Measurements from ENCODE around the gene GABRE. TPM values are rescaled to one million over a fixed set of nuclear protein-coding genes. Genes with fewer than 3 reads are reported as not detected.

The GABRE gene
- total RNA-seq = not detected

GRCh38 chrX:151974336-151975227, at the start of gene GABRE:
Gene GABRE (minus strand): TSS chrX:151974676. CDS start chrX:151974625, 51 bp downstream.
- CTCF ChIA-PET = no interaction called here
- Mint-ChIP-seq H3K9me3 (no peaks in the 10 kb centered on the region), H3K27ac (no peak within 1 kb of the TSS), H3K27me3 (peaks cover 10% of the 10 kb centered on the region), H3K4me3 (no peak within 1 kb of the TSS), H3K4me1 (ENCODE audit: low read depth) (no peaks in the 10 kb centered on the region), H3K36me3 (no peaks in the 10 kb centered on the region)
- intact Hi-C loops (cut with micrococcal nuclease) = no loop called here
- POLR2A ChIA-PET = no interaction called here
- DNase-seq = peak; percentile 9

GRCh38 chrX:152020888-152021287, 46.4 kb upstream of the GABRE start:
- intact Hi-C loops (cut with micrococcal nuclease) = no loop called here
- ChIA-PET POLR2A (no interaction called here), CTCF (no interaction called here)
- H3K27me3 Mint-ChIP-seq = no peaks in the 10 kb centered on the region
- no peaks in the 10 kb centered on the region for H3K4me1 Mint-ChIP-seq (ENCODE audit: low read depth)
- no peak overlapping the region for H3K27ac Mint-ChIP-seq
- DNase-seq = no peak
- H3K4me3 Mint-ChIP-seq = no peak overlapping the region
- H3K9me3 Mint-ChIP-seq = no peaks in the 10 kb centered on the region
- H3K36me3 Mint-ChIP-seq = no peaks in the 10 kb centered on the region

- Mint-ChIP-seq H3K27ac (no peak overlapping the region), H3K4me1 (ENCODE audit: low read depth) (no peaks in the 10 kb centered on the region), H3K9me3 (no peaks in the 10 kb centered on the region), H3K27me3 (no peaks in the 10 kb centered on the region), H3K36me3 (no peaks in the 10 kb centered on the region), H3K4me3 (no peak overlapping the region)
- DNase-seq = no peak
- POLR2A ChIA-PET = no interaction called here
- CTCF ChIA-PET = no interaction called here
- intact Hi-C loops (cut with micrococcal nuclease) = no loop called here
Observed at GRCh38 chrX:151999813-152000212, 25.3 kb upstream of the GABRE start.

- H3K4me1 Mint-ChIP-seq (ENCODE audit: low read depth) = no peaks in the 10 kb centered on the region
- H3K4me3 Mint-ChIP-seq = no peak overlapping the region
- H3K9me3 Mint-ChIP-seq = no peaks in the 10 kb centered on the region
- DNase-seq = no peak
- no peak overlapping the region for H3K27ac Mint-ChIP-seq
- H3K36me3 Mint-ChIP-seq = no peaks in the 10 kb centered on the region
- no peaks in the 10 kb centered on the region for H3K27me3 Mint-ChIP-seq
- CTCF ChIA-PET = no interaction called here
- POLR2A ChIA-PET = no interaction called here
- intact Hi-C loops (cut with micrococcal nuclease) = no loop called here
Observed at GRCh38 chrX:151997539-151997938, 23.1 kb upstream of the GABRE start.

- H3K27me3 Mint-ChIP-seq = no peaks in the 10 kb centered on the region
- H3K9me3 Mint-ChIP-seq = no peaks in the 10 kb centered on the region
- DNase-seq = no peak
- no peaks in the 10 kb centered on the region for H3K36me3 Mint-ChIP-seq
- intact Hi-C loops (cut with micrococcal nuclease) = no loop called here
- H3K27ac Mint-ChIP-seq = no peak overlapping the region
- H3K4me3 Mint-ChIP-seq = no peak overlapping the region
- ChIA-PET CTCF (no interaction called here), POLR2A (no interaction called here)
- no peaks in the 10 kb centered on the region for H3K4me1 Mint-ChIP-seq (ENCODE audit: low read depth)
Observed at GRCh38 chrX:151996347-151996746, 21.9 kb upstream of the GABRE start.

- POLR2A ChIA-PET = no interaction called here
- intact Hi-C loops (cut with micrococcal nuclease) = no loop called here
- no peaks in the 10 kb centered on the region for H3K9me3 Mint-ChIP-seq
- no peak overlapping the region for H3K4me3 Mint-ChIP-seq
- H3K36me3 Mint-ChIP-seq = no peaks in the 10 kb centered on the region
- no peak overlapping the region for H3K27ac Mint-ChIP-seq
- H3K27me3 Mint-ChIP-seq = no peaks in the 10 kb centered on the region
- no peaks in the 10 kb centered on the region for H3K4me1 Mint-ChIP-seq (ENCODE audit: low read depth)
- DNase-seq = no peak
- CTCF ChIA-PET = no interaction called here
Observed at GRCh38 chrX:151994476-151994875, 20.0 kb upstream of the GABRE start.

GRCh38 chrX:151988706-151989299, 14.3 kb upstream of the GABRE start:
- H3K36me3 Mint-ChIP-seq = no peaks in the 10 kb centered on the region
- H3K4me3 Mint-ChIP-seq = no peak overlapping the region
- no peak overlapping the region for H3K27ac Mint-ChIP-seq
- H3K9me3 Mint-ChIP-seq = no peaks in the 10 kb centered on the region
- no peak for DNase-seq
- no peaks in the 10 kb centered on the region for H3K4me1 Mint-ChIP-seq (ENCODE audit: low read depth)
- H3K27me3 Mint-ChIP-seq = no peaks in the 10 kb centered on the region
- POLR2A ChIA-PET = no interaction called here
- intact Hi-C loops (cut with micrococcal nuclease) = no loop called here
- CTCF ChIA-PET = no interaction called here

- no peaks in the 10 kb centered on the region for H3K9me3 Mint-ChIP-seq
- no peak overlapping the region for H3K4me3 Mint-ChIP-seq
- no peaks in the 10 kb centered on the region for H3K36me3 Mint-ChIP-seq
- H3K27me3 Mint-ChIP-seq = no peaks in the 10 kb centered on the region
- no peaks in the 10 kb centered on the region for H3K4me1 Mint-ChIP-seq (ENCODE audit: low read depth)
- ChIA-PET POLR2A (no interaction called here), CTCF (no interaction called here)
- DNase-seq = no peak
- H3K27ac Mint-ChIP-seq = no peak overlapping the region
- intact Hi-C loops (cut with micrococcal nuclease) = no loop called here
Observed at GRCh38 chrX:151987108-151987507, 12.6 kb upstream of the GABRE start.

- intact Hi-C loops (cut with micrococcal nuclease) = no loop called here
- no peak overlapping the region for H3K4me3 Mint-ChIP-seq
- ChIA-PET POLR2A (no interaction called here), CTCF (no interaction called here)
- no peaks in the 10 kb centered on the region for H3K4me1 Mint-ChIP-seq (ENCODE audit: low read depth)
- no peaks in the 10 kb centered on the region for H3K36me3 Mint-ChIP-seq
- H3K27me3 Mint-ChIP-seq = no peaks in the 10 kb centered on the region
- no peak for DNase-seq
- no peak overlapping the region for H3K27ac Mint-ChIP-seq
- H3K9me3 Mint-ChIP-seq = no peaks in the 10 kb centered on the region
Observed at GRCh38 chrX:151985955-151986354, 11.5 kb upstream of the GABRE start.

GRCh38 chrX:151985531-151985930, 11.1 kb upstream of the GABRE start:
- H3K36me3 Mint-ChIP-seq = no peaks in the 10 kb centered on the region
- ChIA-PET POLR2A (no interaction called here), CTCF (no interaction called here)
- H3K27me3 Mint-ChIP-seq = no peaks in the 10 kb centered on the region
- intact Hi-C loops (cut with micrococcal nuclease) = no loop called here
- no peaks in the 10 kb centered on the region for H3K9me3 Mint-ChIP-seq
- H3K4me3 Mint-ChIP-seq = no peak overlapping the region
- DNase-seq = no peak
- no peaks in the 10 kb centered on the region for H3K4me1 Mint-ChIP-seq (ENCODE audit: low read depth)
- H3K27ac Mint-ChIP-seq = no peak overlapping the region

GRCh38 chrX:151984902-151985301, 10.4 kb upstream of the GABRE start:
- DNase-seq = no peak
- no peak overlapping the region for H3K27ac Mint-ChIP-seq
- intact Hi-C loops (cut with micrococcal nuclease) = no loop called here
- no peaks in the 10 kb centered on the region for H3K9me3 Mint-ChIP-seq
- H3K4me1 Mint-ChIP-seq (ENCODE audit: low read depth) = no peaks in the 10 kb centered on the region
- H3K36me3 Mint-ChIP-seq = no peaks in the 10 kb centered on the region
- no peaks in the 10 kb centered on the region for H3K27me3 Mint-ChIP-seq
- ChIA-PET CTCF (no interaction called here), POLR2A (no interaction called here)
- H3K4me3 Mint-ChIP-seq = no peak overlapping the region

- Mint-ChIP-seq H3K9me3 (no peaks in the 10 kb centered on the region), H3K4me1 (ENCODE audit: low read depth) (no peaks in the 10 kb centered on the region), H3K27me3 (no peaks in the 10 kb centered on the region), H3K4me3 (no peak overlapping the region), H3K36me3 (no peaks in the 10 kb centered on the region), H3K27ac (no peak overlapping the region)
- POLR2A ChIA-PET = no interaction called here
- DNase-seq = no peak
- CTCF ChIA-PET = no interaction called here
- intact Hi-C loops (cut with micrococcal nuclease) = no loop called here
Observed at GRCh38 chrX:151984328-151984727, 9.9 kb upstream of the GABRE start.

- DNase-seq = no peak
- Mint-ChIP-seq H3K9me3 (no peaks in the 10 kb centered on the region), H3K27ac (no peak overlapping the region), H3K27me3 (no peaks in the 10 kb centered on the region), H3K4me1 (ENCODE audit: low read depth) (no peaks in the 10 kb centered on the region), H3K4me3 (no peak overlapping the region), H3K36me3 (no peaks in the 10 kb centered on the region)
- CTCF ChIA-PET = no interaction called here
- intact Hi-C loops (cut with micrococcal nuclease) = no loop called here
- POLR2A ChIA-PET = no interaction called here
Observed at GRCh38 chrX:151983186-151983585, 8.7 kb upstream of the GABRE start.
